GM19438 (cell line): ENCODE data around the gene ARL6IP4.

Experiments used
- ATAC-seq: cut with Tn5 transposase; IDR thresholded peaks from one replicate; pipeline ENCODE4 v1.9.1; 2021; ENCODE audit warnings: low read depth; ENCODE audit not compliant: unreplicated experiment

The ARL6IP4 gene

DNA sequence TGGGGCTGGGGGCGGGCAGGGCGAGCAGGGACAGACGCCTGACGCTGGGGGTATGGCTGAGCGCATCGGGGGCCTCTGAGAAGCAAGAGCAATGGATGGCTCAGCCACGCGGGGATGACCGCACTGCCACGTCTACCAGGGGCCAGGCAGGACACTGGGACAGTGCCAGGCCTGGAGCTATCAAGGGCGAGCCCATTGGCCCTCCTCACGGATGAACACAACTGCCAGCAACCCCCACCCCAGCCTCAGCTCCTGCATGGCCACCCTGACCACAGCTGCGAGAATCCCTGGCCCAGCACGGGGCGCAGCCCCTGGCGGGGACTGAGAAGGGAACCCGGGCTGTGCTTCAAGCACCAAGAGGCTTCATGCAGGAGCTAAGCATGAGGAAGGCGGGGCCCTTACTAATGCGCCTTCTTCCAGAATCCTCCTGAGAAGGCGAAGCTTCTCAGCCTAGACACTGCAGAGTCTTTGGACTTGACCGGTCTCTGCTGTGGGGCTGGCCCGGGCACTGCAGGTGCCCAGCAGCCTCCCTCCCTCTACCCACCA, 9.5 kb downstream of the ARL6IP4 start:
- ATAC-seq = no peak

DNA sequence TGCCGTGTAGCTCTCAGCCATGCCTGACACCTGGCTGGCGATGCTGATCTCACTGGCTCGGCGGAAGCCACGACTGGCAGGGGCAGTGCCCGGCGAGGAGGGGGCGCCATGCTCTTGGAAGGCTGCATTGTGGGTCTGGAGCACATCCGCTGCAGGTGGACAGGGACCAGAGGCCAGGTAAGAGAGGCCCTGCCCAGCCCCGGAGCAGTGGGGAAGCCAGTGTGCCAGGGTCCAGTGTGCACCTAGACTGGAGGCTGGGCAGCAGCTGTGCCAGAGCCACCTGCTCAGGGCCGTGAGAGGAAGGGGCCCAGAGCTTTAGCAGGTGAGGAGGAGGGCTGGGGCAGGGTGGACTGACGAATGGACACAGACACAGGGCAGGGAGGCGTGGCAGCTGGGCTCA, 10.1 kb downstream of the ARL6IP4 start:
- ATAC-seq = no peak

DNA sequence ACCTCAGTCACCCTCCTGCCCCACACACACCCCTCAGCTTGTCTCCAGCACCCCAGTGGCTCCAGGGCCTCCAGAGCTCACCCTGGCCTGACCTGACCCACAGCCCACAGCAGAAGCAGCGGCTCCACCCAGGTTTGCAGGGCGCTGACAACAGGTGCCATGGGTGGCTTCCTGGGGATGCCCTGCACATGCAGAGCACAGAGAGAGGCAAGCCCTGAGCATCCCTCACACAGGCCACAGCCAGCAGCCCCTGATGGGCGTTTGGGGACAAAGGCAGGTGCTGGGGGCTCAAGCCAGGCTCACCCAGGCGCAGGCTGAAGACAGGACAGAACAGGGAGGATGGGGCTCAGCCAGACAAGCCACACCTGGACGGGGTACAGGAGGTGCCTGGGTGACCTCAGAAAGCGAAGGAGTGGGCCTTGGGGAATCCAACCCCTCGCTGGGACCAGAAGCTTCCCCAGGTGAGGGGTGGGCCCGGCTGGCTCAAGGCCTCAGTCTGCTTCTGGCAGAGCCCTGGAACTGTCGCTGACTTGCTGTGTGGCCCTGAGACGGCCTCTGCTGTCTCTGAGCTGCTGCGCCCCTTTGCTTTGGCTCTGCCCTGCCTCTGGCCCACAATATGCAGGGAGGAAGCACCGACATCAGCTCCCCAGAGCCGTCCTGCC, 10.6 kb downstream of the ARL6IP4 start:
- no peak for ATAC-seq

DNA sequence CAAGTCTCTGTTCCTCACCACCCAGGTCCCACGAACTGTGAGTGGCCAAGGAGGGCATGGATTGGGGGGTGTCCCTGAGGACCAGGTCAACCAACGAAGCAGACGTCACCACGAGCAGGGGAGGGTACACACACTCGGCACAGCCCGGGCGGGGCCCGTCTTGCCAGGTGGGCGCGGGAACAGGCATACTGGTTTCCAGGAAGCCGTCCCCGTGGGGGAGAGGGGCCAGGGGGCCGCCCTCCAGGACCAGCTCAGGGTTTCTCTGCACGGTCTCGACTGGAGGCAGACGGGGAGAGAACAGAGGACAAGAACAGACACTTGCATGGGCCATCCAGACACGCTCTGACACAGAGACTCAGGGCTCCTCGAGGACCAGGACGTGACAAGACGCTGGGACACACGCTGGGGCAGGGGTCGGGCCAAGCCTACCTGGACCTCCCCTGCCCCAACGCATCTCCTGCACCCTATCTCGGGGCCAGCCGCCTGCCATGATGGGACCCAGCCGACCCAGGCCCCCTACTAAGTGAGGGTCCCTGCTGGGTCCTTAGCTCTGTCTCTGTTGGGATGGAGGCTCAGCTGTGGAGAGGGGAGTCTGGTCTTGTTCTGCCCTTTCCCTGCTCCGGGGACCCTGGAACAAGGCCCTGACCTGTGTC, 11.3 kb downstream of the ARL6IP4 start:
- ATAC-seq = no peak

DNA sequence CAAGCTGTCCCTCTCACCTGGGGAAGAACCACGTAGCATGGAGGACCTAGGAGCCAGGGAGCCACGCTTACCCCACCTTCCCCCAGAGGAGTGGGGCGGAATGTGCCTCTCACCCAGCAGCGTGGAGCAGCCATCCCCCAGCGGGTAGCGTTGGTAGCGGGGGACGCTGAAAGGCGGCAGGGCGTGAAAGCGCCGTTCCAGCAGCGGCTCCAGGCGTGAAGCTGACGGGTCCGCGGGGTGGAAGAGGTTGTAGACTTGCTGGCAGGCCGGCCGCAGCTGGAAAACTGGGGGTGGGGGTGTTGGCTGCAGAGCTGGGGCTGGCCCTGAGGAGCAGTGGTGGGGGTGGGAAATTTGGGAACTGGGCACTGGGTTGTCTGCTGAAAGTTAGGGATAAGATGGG, 11.9 kb downstream of the ARL6IP4 start:
- ATAC-seq = no peak

DNA sequence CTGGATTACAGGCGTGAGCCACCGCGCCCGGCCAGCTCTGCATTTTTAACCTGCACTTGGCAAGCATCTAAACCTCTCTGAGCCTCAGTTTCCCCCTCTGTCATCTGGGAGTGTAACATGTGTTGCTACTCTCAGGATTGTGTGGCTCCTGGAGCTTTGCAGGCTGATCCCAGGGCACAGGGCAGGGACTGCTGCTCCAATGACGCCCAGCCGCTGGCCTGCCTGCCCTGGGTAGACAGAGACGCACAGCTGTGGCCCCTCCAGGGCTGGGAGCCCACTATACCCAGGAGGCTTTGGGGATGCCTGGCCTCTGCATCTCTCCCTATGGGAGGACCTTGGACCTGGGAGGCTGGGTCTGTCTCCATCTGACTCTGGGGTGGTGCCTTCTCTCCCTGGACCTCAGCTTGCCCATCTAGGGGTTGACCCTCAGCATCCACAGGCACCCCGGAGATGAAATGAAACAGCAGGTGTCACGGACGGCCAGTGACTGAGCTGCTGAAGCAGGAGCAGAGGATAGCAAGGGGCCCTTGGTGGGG, 13.7 kb downstream of the ARL6IP4 start:
- no peak for ATAC-seq

DNA sequence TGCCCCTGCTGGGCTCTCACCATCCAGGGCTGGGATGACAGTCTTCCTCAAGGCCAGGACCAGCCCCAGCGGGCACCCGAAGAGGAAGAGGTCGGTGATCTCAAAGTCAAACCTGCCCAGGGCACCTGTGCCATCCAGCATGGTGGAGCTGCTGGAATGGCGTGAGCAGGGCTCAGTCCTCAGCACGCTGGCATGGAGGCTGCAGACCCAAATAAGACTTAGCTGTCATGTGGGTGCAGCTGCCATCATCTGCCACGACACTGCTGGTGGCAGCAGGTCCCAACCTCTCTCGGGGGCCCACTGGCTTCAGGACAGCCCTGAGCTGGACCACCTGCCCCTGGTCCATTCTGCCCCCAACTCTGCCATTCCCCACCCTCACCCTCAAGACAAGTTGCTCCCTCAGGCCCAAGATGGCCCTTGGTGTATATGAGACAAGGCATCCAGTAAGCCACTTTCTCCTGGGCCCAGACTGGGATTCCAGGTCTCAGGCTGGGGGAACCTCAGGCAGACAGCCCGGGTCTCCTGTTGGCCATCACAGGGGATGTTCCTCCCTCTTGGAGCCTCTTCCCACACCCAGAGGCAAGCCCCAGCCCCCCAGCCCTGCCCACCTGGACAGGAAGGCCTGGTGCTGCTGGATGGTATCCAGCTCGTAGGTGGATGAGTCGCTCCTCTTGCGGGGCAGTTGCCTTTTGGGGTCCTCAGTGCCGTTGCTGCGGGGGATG, 14.5 kb downstream of the ARL6IP4 start:
- no peak for ATAC-seq

DNA sequence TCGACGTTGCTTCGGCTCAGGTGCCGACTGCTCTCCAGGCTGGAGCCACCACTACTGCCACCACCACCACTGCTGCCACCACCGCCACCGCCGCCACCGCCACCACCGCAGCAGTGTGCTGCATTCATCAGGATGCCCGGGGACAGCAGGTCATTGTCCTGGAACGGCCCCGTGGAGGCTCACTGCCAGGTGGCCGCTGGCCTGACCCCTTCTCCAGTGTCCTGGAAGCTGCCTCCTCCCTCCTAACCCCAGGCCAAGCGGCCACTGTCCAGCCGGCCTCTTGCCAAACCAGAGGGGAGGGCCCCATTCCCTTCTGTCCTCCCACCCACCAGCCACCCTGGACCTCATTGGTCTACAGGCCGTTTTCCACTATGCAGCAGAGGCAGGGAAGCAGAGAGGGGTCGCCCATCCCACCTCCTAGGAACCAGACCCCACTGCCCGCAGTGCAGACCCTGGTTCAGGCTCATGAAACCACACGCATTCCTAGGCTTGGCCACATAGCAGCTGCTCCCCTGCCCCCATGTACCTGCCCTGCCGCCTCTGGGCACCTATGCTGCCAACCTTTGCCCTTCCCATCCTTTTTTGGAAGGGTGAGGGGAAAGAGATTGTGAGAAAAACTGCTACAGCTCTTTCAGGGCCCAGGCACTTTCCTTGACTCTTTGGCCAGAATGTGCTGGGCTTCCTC, 15.2 kb downstream of the ARL6IP4 start:
- ATAC-seq = no peak

DNA sequence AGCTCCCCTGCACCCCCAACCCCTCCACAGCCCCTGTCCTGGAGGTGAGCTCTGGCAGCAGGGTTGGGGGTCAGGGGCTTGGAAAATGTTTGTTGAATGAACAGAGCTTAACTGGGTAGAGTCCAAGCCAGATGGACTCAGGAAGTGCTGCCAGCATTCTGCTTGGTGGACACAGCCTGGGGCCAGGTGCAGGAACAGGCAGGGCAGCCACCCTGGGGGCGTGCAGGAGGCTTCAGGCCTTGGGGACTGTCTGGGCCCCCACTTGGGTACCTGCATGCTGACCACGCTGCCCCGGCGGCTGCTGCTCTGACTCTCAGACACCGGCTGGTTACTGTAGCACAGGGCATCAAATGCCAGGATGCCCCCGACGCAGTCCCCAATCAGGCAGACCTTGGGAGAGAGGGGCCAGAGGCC, 15.7 kb downstream of the ARL6IP4 start:
- ATAC-seq = no peak

DNA sequence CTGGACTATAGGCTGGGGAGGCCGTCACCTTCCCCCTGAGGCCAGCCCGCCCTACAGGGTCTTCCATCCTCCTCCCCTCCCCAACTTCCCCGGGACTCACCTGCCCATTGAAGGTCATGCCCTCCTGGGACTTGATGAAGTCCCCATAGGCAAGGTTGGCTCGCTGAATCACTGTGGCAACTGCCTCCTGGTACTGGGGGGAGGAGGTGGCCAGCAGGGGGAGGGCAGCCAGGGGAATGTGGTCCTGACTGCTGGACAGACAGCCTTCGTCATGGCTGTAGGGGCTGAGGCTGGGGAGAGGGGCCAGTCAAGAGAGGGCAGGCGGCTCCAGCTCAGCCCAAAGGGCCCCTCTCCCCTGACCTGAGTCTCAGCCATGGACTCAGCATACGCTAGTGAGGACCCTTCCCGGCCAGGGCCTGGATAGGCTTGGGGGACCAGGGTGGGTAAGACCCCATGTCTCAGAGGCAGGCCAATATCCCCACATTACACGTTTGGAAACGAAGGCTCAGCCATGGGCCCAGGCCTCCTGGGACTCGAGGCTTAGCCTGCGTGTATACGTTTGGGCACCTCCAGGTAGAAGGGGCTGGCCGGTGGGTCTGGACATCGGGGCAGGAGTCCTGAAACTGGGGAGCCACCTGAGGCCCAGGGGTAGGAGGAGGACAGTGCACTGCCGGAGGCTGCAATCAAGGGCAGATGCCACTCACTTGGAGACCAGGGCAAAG, 16.3 kb downstream of the ARL6IP4 start:
- ATAC-seq = no peak

DNA sequence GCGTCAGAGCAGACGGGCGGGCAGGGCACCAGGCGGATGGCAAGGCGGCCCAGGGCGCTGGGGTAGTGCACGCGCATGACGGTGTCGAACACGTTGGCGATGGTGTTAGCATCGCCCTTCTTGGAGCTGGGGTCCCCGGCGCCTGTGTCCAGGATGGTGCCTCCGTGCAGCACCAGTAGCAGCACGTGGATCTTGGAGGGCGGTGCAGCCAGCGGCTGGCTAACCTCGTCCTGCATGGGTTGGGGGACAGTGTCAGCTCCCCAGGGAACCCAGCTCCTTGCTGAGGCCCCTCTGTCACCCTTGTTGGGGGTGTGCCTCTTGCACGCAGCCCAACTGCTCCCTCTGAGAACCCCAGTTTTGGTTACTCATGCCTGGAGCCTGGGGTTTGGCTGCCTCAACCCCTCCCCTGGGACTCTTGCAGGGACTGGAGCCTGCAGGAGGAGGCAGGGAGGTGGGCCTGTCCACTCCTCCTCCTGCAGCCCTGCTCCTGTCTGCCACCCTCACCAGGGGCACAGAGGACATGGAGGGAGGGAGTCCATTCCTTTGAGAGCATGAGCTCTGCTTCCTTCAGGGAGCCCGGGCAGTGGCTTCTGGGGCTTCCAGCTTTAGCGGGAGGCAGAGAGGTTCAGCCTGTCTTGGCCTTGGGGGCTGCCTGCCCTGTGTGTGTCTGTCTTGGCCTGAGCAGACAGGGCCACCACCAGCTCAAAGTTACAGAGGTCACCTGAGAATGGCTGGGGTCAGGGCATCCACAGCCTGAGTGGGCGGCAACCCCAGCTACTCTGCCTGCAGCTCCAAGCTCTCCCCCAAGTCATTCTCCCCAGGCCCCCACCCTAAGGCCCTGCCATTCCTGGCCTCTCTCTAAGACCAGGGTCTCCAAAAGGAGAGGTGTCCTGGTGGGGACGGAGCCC, 17.1 kb downstream of the ARL6IP4 start:
- no peak for ATAC-seq

DNA sequence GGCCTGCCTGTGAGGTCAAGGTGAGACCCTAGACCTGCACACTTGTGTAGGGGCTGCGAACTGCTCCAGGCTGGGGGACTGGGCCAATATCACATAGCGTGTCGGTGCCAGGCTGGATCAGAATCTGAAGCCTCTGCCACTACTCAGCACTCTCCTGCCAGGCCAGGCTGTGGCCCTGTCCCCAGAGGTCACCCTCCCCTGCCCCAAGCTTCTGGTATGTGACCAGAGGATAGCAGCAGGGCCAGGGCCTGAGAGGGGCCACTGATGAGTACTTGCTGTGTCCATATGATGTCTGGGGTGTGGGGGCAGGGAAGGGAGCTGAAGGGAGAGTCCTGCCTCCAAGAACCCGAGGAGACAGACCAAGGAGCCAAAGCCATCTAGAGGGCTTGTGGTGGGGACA, 17.8 kb downstream of the ARL6IP4 start:
- ATAC-seq = no peak

DNA sequence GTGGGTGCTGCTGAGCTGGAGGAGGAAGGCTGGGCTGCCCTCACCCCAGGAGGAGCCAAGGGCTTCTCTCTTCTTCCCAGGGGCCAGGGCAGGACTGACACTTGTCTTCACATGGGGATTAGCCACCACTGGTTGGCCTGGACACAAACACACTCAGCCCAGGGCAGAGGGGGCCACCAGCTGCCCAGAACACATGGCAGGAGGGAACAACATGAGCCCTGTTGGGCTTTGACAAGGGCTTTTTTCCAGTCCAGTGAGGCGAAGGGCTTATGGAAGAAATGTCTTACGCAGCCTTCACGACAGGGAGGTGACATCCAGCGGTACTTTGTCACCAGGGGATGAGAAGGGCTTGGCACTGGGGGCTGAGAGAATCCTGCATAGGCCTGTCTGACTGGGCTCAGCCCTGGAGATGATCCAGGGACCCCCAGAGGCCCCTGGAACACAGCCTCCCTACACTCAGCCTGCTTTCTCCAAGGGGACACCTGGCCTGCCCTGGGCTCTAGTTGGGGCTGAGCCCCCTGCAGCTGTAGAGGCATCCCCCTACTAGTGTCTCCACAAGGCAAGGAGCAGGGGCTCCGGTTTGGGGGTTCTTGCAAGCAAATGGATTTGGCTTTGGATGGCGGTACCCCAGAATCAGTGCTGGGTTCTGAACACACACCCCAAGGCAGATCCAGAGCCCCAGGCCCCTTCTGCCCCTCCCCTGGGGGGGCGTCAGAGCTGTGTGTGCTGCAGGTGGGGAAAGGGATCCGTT, 18.9 kb downstream of the ARL6IP4 start:
- no peak for ATAC-seq

DNA sequence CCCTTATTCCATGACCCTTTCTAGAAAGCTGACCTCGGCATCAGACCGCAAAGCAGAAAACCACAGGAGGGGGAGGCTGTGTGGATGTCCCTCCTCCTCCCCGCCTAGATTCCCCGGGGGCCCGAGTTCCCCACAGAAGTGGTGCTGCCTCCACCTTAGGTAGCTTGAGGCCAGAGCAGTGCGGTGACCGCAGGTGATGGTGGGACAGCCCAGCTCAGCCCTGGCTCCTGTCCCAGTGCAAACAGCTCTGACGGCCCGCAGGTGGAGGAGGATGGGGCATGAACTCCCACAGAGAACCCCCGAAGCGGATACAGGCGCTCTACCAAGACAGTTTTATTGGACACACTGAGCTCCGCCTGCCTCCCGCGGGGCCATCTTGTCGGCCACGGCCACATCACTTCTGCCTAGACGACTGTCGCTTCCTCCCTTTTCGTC, 19.5 kb downstream of the ARL6IP4 start:
- no peak for ATAC-seq

DNA sequence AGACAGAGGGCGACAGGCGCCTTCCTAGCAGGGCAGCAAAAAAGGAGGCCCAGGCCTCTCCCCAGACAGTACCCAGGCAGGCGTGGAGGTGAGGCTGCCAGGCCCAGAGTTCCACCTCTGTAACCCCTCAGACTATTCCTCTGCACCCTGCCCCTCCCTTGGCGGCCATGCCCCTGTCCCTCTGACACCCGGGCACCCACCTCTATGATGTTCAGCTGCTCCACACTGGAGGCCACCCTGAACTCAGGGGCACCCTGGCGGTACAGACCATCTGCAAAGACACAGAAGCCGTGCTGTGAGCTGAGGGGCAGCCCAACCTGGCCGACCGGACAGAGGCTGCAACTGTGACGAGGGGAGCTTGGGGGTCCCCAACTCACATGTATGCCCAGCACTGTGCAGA, 20.1 kb downstream of the ARL6IP4 start:
- no peak for ATAC-seq

DNA sequence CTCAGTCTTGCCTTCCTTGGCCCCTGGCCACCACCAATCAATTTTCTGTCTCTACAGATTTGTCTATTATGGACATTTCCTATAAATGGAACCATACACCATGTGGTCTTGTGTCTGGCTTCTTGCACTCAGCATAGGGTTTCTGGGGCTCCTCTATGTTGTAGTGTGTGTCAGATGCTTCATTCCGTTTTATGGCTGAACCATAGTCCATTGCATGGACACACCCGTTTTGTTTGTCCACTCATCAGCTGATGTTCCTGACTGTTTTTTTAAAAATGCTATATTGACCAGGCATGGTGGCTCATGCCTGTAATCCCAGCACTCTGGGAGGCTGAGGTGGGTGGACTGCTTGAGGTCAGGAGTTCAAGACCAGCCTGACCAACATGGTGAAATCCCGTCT, 21.0 kb downstream of the ARL6IP4 start:
- no peak for ATAC-seq

DNA sequence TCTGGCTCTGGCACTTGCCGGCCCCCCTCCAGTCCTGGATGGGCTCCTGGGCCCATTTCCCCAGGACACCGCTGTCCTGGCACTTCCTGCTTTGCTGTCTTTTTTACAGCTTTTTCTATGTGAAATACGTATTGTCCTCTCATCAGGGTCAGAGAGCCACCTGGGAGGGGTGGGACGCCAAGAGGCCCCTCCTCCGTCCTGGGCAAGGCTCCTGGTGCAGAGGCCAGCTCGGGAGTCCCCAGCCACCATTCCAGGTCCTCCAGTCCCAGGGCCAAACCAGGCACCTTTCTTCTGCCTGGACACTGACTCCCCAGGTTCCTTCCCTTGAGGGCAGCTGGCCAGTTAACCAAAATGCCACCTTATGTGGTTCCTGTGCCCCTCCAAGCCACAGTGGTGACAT, 22.8 kb downstream of the ARL6IP4 start:
- no peak for ATAC-seq

DNA sequence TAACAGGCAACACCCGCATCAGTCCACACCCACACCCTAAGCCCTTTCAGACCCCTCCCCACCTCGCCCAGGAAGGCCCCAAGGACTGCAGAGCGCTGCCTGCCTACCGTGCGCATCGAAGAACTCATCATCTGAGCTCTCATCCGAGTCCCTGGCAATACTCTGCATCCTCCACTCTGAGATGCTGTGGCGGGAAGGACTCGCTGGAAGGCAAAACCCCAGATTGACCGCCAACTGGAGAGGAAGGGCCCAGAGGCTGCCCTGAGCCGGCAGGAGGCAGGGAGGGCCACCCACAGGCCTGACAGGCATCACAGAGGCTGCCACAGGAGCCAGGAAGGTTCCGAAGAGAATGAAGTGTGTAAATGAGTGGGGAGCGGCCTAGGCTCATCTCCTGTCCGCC, 23.8 kb downstream of the ARL6IP4 start:
- no peak for ATAC-seq
